Stimulated activated CD4-positive, alpha-beta T cell treated with anti-CD3 and anti-CD28 coated beads, Interleukin-15, amount 100 ng/mL, for 24 hours (primary cell): Measurements from ENCODE around the gene SHFL.

ENCODE experiments used
- DNase-seq: peaks from one replicate; pipeline ENCODE4 v3.0.0-alpha.2; 2020

SHFL gene

GRCh38 chr19:10088949-10089554 is 2.9 kb downstream of the SHFL start:
- DNase-seq, result no peak

- DNase-seq, result no peak
Measured at GRCh38 chr19:10089801-10090375, 3.8 kb downstream of the SHFL start.

- no peak for DNase-seq
Measured at GRCh38 chr19:10091370-10091687, 5.2 kb downstream of the SHFL start.

- DNase-seq, result no peak
Measured at GRCh38 chr19:10091895-10092641, 6.0 kb downstream of the SHFL start.

GRCh38 chr19:10092648-10093294 is 6.7 kb downstream of the SHFL start:
- no peak for DNase-seq

- no peak for DNase-seq
Measured at GRCh38 chr19:10093295-10094186, 7.4 kb downstream of the SHFL start.

GRCh38 chr19:10095622-10095947 is 9.5 kb downstream of the SHFL start:
- no peak for DNase-seq

- peak; percentile 89 for DNase-seq
Measured at GRCh38 chr19:10095948-10096614, 10.0 kb downstream of the SHFL start.

GRCh38 chr19:10096615-10096963 is 10.5 kb downstream of the SHFL start:
- no peak for DNase-seq

- no peak for DNase-seq
Measured at GRCh38 chr19:10100163-10100785, 14.2 kb downstream of the SHFL start.

- no peak for DNase-seq
Measured at GRCh38 chr19:10102787-10103236, 16.7 kb downstream of the SHFL start.

- no peak for DNase-seq
Measured at GRCh38 chr19:10104130-10104513, 18.0 kb downstream of the SHFL start.

- peak; percentile 84 for DNase-seq
Measured at GRCh38 chr19:10104665-10105508, 18.8 kb downstream of the SHFL start.

GRCh38 chr19:10105509-10106099 is 19.5 kb downstream of the SHFL start:
- DNase-seq, result peak; percentile 91

- DNase-seq, result peak; percentile 98
Measured at GRCh38 chr19:10106100-10106936, 20.2 kb downstream of the SHFL start, which contains the start of gene PPAN. Gene PPAN (plus strand): TSS chr19:10106362. CDS start chr19:10106395, 33 bp downstream.

- DNase-seq, result no peak
Measured at GRCh38 chr19:10107254-10107653, 21.1 kb downstream of the SHFL start.

- DNase-seq, result no peak
Measured at GRCh38 chr19:10107817-10108367, 21.8 kb downstream of the SHFL start.

- no peak for DNase-seq
Measured at GRCh38 chr19:10109528-10109927, 23.4 kb downstream of the SHFL start.
